Osteocyte (in vitro differentiated cells): ENCODE measurements around the gene CD300H. TPM values are rescaled to one million over a fixed set of nuclear protein-coding genes. Genes with fewer than 3 reads are reported as not detected.

Experiments
- DNase-seq: peaks from one replicate; pipeline ENCODE4 v3.0.0; 2021; ENCODE audit warnings: mixed read lengths; ENCODE audit not compliant: unreplicated experiment; ENCODE audit errors: extremely low spot score
- H3K27ac Mint-ChIP-seq: one replicate; pipeline ENCODE4 v1.8.0; 2021; ENCODE audit warnings: mild to moderate bottlenecking, mixed read lengths; ENCODE audit not compliant: unreplicated experiment
- H3K27me3 Mint-ChIP-seq: one replicate; pipeline ENCODE4 v1.8.0; 2021; ENCODE audit warnings: mixed read lengths; ENCODE audit not compliant: unreplicated experiment
- H3K36me3 Mint-ChIP-seq: one replicate; pipeline ENCODE4 v1.8.0; 2021; ENCODE audit warnings: mixed read lengths; ENCODE audit not compliant: unreplicated experiment
- H3K4me1 Mint-ChIP-seq: one replicate; pipeline ENCODE4 v1.8.0; 2021; ENCODE audit warnings: mixed read lengths; ENCODE audit not compliant: unreplicated experiment
- H3K4me3 Mint-ChIP-seq: one replicate; pipeline ENCODE4 v1.8.0; 2021; ENCODE audit warnings: mild to moderate bottlenecking, moderate library complexity, mixed read lengths; ENCODE audit not compliant: unreplicated experiment
- H3K9me3 Mint-ChIP-seq: one replicate; pipeline ENCODE4 v1.8.0; 2021; ENCODE audit warnings: mixed read lengths; ENCODE audit not compliant: unreplicated experiment
- CTCF ChIP-seq: fragments of 200-600 bp; sonication (generic); IDR thresholded peaks from 2 replicates; pipeline ENCODE4 v1.5.0; 2021; ENCODE audit warnings: antibody characterized with exemption, mild to moderate bottlenecking, moderate library complexity
- long read RNA-seq: library from polyadenylated mRNA; unstranded; transcript quantifications from one replicate; pipeline ENCODE4 v2.0.0, GENCODE V29; 2021
- total RNA-seq: library from RNA; stranded (reverse); gene quantifications from 2 replicates; pipeline ENCODE4 v1.2.1, GENCODE V29; 2021

The CD300H gene
- not detected in 2 replicates for total RNA-seq
- long read RNA-seq, result 0 reads

GRCh38 chr17:74567397-74567796 lies at the start of gene CD300H:
Gene CD300H (minus strand): TSS chr17:74567509.
- no peak within 1 kb of the TSS for H3K27ac Mint-ChIP-seq
- H3K4me3 Mint-ChIP-seq, result no peak within 1 kb of the TSS
- H3K9me3 Mint-ChIP-seq, result peaks cover 5% of the 10 kb centered on the region
- H3K36me3 Mint-ChIP-seq, result no peaks in the 10 kb centered on the region
- no peak for TF ChIP-seq CTCF
- peaks cover 4% of the 10 kb centered on the region for H3K4me1 Mint-ChIP-seq
- H3K27me3 Mint-ChIP-seq, result peaks cover 4% of the 10 kb centered on the region
- no peak for DNase-seq

GRCh38 chr17:74616696-74617095 lies 49.4 kb upstream of the CD300H start:
- DNase-seq, result no peak
- no peak for TF ChIP-seq CTCF
- Mint-ChIP-seq H3K4me1 (no peaks in the 10 kb centered on the region), H3K36me3 (no peaks in the 10 kb centered on the region), H3K27ac (no peak overlapping the region), H3K4me3 (no peak overlapping the region), H3K27me3 (no peaks in the 10 kb centered on the region), H3K9me3 (no peaks in the 10 kb centered on the region)

GRCh38 chr17:74612046-74612445 lies 44.7 kb upstream of the CD300H start:
- no peak for TF ChIP-seq CTCF
- DNase-seq, result no peak
- Mint-ChIP-seq H3K27me3 (peaks cover 3% of the 10 kb centered on the region), H3K4me3 (no peak overlapping the region), H3K36me3 (no peaks in the 10 kb centered on the region), H3K4me1 (no peaks in the 10 kb centered on the region), H3K27ac (no peak overlapping the region), H3K9me3 (no peaks in the 10 kb centered on the region)

GRCh38 chr17:74610108-74610507 lies 42.8 kb upstream of the CD300H start:
- no peak for DNase-seq
- no peak overlapping the region for H3K27ac Mint-ChIP-seq
- H3K4me1 Mint-ChIP-seq, result peaks cover 6% of the 10 kb centered on the region
- no peaks in the 10 kb centered on the region for H3K9me3 Mint-ChIP-seq
- H3K27me3 Mint-ChIP-seq, result peaks cover 3% of the 10 kb centered on the region
- no peak for TF ChIP-seq CTCF
- no peak overlapping the region for H3K4me3 Mint-ChIP-seq
- H3K36me3 Mint-ChIP-seq, result no peaks in the 10 kb centered on the region

- no peak overlapping the region for H3K27ac Mint-ChIP-seq
- H3K4me3 Mint-ChIP-seq, result no peak overlapping the region
- no peak for TF ChIP-seq CTCF
- no peaks in the 10 kb centered on the region for H3K36me3 Mint-ChIP-seq
- DNase-seq, result no peak
- H3K27me3 Mint-ChIP-seq, result peaks cover 3% of the 10 kb centered on the region
- no peaks in the 10 kb centered on the region for H3K9me3 Mint-ChIP-seq
- peaks cover 9% of the 10 kb centered on the region for H3K4me1 Mint-ChIP-seq
Observed at GRCh38 chr17:74608511-74608910, 41.2 kb upstream of the CD300H start.
